Measurements from ENCODE around the gene KCNC1.

KCNC1 gene

DNA sequence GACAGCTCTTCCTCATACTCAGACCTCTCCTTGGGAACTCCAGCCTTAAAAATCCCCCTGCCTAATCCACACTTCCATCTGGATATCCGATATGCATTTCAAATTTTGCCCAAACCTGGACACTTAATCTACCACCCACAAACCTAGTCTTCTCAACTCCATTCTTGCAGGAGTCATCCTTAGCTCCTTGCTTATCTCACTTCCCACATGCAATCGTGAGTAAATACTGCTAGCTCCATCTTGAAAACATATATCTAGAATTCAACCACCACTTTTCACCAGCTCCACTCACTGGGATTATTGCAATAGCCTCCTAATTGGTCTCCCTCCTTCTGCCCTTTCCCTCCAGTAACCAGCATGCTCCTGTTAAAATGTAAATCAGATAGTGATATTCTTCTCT lies 17.8 kb upstream of the KCNC1 start:
- DNase-seq: no peak

DNA sequence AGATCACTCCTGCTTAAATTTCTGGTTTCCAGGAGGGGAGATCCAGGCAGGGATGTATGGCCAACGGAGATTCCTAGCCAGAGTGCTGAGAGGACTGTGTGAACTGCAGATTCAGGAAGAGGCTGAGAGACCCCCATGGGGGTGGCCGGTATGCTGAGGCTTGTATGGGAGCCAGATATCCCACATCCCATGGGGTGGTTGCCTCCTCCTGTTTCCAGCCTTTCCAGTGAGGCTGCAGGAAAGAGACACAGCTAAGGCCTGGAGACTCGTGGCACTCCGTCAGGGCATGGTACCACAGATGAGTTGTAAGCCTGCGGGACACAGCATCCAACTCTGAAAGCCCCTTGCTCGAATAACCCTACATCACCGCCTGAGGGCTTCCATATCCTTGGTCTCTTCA lies 16.6 kb upstream of the KCNC1 start:
- no peak for DNase-seq

DNA sequence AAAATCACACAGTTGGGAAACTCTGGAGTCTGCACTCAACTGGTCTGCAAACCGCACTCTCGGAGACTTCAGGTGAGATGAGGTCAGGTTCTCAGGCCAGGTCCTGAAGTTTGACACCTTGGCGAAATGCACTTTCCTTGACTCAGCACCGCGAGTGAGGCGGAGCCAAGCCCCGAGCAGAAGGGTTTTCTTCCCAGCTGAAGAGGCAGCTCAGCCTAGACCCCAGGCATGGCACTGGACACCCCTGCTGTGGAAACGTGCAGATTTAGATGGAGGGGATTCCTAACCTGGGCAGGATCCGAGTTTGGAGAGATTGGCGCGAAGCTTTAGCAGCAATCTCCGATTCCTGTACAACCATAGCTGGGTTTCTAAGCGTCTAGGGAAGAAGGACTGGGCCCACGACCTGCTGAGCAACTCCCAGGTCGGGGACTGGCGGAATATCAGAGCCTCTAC lies 16.0 kb upstream of the KCNC1 start:
- DNase-seq: peak in 1 of 2 experiments; percentile 20

DNA sequence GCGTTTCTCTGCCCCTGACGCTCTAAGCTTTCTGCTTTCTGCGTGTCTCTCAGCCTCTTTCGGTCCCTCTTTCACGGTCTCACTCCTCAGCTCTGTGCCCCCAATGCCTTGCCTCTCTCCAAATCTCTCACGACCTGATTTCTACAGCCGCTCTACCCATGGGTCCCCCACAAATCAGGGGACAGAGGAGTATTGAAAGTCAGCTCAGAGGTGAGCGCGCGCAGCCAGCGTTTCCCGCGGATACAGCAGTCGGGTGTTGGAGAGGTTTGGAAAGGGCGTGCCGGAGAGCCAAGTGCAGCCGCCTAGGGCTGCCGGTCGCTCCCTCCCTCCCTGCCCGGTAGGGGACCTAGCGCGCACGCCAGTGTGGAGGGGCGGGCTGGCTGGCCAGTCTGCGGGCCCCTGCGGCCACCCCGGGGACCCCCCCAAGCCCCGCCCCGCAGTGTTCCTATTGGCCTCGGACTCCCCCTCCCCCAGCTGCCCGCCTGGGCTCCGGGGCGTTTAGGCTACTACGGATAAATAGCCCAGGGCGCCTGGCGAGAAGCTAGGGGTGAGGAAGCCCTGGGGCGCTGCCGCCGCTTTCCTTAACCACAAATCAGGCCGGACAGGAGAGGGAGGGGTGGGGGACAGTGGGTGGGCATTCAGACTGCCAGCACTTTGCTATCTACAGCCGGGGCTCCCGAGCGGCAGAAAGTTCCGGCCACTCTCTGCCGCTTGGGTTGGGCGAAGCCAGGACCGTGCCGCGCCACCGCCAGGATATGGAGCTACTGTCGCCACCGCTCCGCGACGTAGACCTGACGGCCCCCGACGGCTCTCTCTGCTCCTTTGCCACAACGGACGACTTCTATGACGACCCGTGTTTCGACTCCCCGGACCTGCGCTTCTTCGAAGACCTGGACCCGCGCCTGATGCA lies 15.3 kb upstream of the KCNC1 start, which contains the start of gene MYOD1:
Gene MYOD1, plus strand, starts transcription at position 544 of the 910 bp plus-strand sequence. Its CDS starts 212 bp downstream, at position 756.
- DNase-seq: peak in 1 of 2 experiments; percentile 55

DNA sequence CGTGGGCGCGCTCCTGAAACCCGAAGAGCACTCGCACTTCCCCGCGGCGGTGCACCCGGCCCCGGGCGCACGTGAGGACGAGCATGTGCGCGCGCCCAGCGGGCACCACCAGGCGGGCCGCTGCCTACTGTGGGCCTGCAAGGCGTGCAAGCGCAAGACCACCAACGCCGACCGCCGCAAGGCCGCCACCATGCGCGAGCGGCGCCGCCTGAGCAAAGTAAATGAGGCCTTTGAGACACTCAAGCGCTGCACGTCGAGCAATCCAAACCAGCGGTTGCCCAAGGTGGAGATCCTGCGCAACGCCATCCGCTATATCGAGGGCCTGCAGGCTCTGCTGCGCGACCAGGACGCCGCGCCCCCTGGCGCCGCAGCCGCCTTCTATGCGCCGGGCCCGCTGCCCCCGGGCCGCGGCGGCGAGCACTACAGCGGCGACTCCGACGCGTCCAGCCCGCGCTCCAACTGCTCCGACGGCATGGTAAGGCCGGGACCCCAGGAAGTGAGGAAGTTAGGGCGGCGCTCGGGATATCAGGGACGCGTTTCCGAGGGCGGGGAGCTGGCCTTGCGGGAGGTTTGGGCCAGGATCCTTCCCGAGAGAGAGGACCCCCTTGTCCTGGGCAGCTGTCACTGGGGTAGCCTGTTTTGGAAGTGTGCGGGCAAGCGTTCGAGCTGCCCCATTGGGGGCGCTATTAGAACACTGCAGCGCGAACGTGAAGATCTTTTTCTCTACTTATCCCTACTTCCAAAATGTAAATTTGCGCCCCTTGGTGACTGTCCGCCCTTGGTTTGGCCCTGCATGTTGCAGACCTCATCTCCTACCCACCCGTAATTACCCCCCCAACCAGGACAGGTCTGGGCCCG lies 14.4 kb upstream of the KCNC1 start:
- DNase-seq: peak in 1 of 2 experiments; percentile 61

DNA sequence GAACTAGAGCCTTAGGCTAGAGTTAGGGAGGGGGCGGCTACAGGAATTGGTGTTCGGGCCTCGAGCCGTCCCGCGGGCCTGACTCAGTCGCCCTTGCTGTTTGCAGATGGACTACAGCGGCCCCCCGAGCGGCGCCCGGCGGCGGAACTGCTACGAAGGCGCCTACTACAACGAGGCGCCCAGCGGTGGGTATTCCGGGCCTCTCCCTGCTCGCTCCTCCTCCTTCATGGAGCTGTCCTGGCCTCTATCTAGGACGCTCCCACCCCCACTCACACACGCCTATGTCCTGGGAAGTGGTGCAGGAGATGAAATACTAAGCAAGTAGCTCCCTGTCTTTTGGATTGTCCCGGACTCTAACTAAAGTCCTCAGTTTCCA lies 13.8 kb upstream of the KCNC1 start:
- DNase-seq: peak in 1 of 2 experiments; percentile 71

DNA sequence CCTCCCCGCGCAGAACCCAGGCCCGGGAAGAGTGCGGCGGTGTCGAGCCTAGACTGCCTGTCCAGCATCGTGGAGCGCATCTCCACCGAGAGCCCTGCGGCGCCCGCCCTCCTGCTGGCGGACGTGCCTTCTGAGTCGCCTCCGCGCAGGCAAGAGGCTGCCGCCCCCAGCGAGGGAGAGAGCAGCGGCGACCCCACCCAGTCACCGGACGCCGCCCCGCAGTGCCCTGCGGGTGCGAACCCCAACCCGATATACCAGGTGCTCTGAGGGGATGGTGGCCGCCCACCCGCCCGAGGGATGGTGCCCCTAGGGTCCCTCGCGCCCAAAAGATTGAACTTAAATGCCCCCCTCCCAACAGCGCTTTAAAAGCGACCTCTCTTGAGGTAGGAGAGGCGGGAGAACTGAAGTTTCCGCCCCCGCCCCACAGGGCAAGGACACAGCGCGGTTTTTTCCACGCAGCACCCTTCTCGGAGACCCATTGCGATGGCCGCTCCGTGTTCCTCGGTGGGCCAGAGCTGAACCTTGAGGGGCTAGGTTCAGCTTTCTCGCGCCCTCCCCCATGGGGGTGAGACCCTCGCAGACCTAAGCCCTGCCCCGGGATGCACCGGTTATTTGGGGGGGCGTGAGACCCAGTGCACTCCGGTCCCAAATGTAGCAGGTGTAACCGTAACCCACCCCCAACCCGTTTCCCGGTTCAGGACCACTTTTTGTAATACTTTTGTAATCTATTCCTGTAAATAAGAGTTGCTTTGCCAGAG lies 13.2 kb upstream of the KCNC1 start:
- peak in 1 of 2 experiments; percentile 48 for DNase-seq

DNA sequence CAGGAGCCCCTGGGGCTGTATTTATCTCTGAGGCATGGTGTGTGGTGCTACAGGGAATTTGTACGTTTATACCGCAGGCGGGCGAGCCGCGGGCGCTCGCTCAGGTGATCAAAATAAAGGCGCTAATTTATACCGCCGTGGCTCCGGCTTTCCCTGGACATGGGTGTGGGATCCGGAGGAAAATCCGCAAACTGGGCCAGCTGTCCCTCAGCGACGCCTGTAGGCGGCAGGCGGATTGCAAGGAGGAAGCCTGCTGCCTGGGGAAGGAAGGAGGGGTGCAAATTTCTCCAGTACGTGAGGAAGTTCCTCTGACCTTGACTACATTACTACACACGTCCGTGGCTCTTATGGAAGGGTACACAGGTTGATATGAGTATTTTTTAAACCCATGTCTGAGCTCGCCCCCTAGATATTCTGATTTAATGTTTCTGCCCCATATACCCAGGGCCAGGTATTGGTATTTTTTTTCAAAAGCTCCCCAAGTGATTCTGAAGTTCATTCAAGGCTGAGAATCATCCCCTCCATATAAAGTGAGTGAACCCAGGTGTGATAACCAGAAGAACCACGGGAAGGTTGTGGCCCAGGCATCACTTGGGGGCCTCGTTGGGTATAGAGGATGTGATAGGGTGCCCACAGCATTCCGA lies 12.5 kb upstream of the KCNC1 start:
- peak; percentile 20 to 74 for DNase-seq

DNA sequence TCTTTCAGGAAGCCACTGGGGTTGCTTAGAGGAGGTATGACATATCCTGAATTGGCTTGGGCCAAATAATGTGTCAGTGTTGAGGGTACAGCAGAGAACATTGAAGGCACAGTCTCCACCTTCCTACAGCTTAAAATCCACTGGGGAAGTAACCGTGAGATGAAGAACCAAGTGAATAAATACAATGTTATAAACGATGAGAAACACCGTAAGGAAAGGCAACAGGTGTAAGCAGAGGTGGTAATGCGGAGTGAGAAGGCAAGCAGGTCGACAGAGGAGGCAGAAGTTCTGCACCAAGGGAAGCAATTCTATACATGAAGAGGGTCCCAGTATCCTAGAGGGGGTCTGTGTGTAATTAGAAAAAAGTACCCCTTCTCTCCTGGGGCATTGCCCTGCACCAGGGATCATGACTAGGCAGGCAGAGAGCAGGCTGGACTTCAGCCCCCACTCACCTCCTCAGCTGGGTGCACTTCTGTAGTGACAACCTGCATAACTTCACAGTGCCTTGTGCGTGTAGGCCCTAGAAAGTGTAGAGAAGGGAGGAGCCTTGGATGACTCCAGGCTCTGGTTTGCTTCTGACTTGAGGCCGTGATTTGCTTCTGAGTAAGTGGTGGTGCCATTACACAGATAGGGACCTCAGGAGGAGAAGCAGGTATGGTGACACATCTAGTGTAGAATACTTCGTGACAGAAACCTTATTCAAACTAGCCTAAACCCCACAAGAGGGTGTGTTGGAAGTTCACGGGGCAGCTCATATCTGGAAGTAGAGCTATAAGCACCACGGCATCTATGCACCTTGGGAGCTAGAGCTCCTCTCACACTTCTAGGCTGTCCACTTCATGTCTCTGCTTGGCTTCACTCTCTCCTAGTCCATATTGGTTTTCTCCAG lies 10.3 kb upstream of the KCNC1 start:
- no peak for DNase-seq

DNA sequence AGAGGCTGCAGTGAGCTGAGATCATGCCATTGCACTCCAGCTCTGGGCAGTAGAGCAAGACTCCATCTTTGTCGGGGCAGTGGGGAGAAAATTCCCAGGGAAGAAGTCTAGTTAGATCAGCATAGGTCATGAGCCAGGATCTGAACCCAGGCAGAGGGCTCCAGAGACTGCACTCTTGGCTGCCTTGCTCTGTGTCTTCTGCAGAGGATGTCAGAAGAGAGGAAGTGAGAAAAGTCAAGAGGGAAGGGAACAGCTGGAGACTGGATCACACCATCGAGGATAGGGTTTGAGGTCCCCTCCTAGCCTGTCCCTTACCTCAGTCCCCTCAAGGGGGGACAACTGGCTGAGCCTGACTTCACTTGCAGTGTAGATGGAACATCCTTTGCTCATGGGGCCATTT lies 9.4 kb upstream of the KCNC1 start:
- DNase-seq: no peak

DNA sequence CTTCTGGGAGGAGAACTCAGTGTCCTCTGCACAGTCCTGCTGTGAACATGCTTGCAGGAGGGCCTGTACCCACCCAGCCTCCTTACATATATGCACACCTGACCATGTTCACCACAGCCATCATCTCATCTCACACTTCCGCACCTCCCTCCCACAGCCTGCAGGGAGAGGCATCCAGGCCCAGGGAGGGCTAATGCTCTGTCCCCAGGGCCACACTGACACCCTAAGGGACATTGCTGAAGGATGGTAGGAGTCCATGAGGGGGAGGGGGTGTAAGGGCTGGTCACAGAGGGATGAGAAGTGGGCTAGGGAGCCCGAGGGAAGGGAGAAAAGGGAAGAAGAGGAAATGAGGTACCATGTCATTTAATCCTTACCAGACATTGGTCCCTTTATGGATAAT lies 4.4 kb upstream of the KCNC1 start:
- no peak for DNase-seq

DNA sequence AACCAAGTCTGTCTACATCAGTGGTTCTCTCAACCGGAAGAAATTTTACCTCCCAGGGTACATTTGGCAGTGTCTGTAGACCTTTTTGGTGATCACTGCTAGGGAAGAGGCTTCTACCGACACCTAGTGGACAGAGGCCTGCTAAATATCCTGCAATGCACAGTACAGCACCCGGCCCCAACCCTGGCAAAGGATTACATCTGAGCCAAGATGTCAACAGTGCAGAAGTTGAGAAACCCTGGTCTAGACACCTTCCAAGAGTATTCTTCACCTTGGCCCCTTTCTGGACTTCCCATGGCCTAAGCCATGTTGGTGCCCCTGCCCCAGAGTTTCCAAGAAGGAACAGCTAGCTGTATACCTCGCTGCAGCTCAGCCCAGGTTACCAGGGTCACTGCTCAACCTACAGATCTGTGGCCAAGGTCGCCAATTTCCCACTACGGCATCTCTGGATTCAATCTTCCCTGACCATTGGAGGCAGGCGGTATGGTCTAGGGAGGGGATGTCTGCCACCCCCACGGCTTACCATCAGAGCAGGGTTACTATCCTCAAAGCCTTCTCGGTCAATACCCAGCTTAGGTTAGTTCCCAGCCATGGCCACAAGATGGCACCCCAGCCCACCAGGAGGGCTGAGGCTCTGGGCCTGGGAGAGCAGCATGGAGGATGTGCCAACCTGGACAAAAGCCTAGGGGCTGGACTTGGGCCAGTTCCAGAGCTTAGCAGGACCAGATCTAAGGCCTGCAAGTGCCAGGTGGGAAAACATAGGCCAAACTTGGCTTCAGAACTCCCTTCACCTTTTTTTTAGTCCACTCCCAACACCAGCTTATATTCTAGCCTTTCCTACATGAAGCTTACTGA lies 3.7 kb upstream of the KCNC1 start:
- peak; percentile 82 to 95 for DNase-seq

DNA sequence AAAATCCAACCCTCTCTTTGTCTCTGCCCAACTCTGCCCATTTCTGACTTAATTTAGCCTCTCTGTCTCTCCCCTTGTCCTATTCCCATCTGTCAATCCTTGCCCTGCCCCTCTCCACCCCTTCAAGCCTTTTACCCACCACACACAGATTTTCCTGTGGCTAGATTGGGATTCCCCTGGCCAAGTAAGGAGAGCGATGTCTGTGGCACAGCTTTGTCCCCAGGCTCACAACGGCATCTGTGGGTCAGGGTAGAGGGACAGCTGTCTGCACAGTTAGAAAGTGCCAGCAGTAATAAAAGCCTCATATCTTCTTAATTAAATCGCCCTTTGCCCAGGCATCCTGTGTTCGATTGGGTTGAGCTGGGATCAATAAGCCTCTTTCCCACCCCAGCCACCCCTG lies 1.3 kb upstream of the KCNC1 start:
- DNase-seq: no peak

DNA sequence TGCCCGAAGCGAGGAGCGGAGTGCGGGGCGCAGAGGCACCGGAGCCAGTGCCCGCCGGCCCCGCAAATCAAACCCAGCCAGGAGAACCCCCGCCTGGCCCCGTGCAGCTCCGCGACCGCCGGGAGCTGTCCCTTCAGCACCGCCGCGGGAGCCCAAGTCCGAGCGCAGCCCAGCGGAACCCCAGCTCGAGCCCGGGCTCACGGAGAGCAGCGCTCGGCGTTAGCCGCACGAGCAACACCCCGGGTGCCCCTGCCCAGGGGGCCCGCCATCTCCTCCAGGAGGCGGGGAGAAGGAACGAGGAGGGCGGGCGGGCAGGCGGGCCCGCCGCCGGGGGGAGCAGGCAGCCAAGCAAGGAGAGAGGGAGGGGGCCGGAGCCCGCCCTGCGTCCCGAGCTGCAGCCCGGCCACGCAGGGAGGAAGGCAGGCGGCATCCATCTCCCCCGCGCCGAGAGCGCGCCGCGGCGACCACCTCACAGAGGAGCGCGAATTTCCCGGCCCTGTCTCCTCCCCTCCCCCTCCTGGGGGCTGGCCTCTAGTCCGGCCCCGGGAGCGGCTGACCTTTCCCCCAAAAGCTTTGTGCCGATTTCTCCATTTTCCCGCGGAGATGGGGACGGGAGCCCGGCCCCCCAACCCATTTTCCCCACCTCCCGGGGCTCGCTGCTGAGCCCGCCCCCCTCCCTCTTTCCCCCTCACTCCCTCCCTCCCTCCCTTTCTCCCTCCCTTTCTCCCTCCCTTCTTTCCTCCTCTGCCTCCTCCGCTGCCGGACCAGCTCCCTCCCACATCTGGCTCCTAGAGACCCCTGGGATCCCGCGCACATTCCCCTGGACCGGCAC lies 621 bp downstream of the KCNC1 start:
- peak in 1 of 2 experiments; percentile 75 for DNase-seq

DNA sequence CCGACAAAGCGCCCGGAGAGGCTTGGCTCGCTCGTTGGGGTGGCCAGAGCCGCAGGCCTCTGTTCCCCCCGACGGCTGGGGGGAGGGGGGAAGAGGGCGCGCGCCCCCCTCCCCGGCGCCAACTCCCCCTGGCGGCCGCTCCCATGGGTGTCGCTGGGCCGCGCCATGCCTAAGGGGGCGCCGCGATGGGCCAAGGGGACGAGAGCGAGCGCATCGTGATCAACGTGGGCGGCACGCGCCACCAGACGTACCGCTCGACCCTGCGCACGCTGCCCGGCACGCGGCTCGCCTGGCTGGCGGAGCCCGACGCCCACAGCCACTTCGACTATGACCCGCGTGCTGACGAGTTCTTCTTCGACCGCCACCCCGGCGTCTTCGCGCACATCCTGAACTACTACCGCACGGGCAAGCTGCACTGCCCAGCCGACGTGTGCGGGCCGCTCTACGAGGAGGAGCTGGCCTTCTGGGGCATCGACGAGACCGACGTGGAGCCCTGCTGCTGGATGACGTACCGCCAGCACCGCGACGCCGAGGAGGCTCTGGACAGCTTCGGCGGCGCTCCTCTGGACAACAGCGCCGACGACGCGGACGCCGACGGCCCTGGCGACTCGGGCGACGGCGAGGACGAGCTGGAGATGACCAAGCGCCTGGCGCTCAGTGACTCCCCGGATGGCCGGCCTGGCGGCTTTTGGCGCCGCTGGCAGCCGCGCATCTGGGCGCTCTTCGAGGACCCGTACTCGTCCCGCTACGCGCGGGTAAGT lies 1.4 kb downstream of the KCNC1 start:
- peak in 1 of 2 experiments; percentile 65 for DNase-seq

DNA sequence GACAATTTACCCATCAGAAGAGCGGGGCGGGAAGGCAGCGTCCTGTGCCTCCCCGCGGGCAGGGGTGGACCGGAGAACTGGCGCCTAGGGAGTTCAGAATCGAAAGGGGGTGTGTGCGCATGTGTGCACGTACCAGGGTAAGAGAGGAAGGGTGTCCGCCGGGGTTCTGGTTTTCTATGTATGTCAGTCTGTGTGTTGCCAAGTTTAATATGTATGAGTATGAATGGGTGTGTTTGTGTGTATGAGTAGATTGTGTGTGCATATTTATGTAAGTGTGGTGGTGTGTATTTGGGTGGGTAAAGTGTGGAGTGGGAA lies 2.0 kb downstream of the KCNC1 start:
- DNase-seq: no peak

DNA sequence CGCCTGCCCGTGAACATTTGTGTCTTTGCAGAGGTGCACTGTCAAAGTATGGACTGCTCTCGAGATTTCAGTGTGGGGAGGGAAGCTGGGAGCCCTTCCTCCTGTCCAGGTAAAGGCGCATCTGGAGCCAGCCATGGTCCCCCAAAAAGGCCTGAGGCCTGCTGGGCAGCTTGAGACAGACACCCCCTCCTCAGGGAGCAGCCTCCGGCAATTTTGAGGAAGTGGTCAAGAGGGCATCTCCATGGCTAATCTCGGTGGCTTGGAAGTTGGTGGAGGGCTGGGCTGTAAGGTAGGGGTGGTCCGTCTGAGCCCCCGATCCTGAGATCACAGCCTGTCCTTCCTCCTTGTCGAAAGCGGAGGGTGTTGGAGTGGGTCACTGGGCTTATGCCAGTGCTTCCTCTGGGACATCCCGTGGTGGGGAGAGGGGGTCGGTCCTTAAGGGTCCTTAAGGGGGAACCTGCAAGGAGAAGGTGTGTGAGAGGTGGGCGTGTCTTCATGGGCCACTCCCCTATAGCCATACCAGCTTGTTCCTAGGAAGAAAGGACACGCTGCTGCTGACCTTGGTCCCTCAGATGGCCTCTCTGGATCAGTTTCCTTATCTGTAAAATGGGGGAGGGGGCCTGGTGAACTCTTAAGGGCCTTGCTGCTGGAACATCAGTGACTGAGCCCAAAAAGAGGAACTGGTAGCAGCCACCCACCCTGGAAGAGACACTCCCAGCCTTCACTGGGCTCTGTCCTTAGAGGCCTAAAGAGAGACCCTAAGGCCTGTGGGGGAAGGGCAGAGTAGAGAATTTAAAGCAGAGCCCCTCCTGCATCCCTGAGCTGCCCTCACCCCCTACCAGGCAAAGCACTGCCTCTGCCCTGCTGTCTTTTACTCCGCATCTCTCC lies 2.6 kb downstream of the KCNC1 start:
- no peak for DNase-seq

Data from NCI-H526 (cell line).